Caco-2 (cell line): ENCODE results near the gene CNTN2. TPM values are rescaled to one million over a fixed set of nuclear protein-coding genes. Genes with fewer than 3 reads are reported as not detected.

ENCODE experiments used
- BruUV-seq: library from RNA; stranded (reverse); fragments of 400-500 nt; replicated peaks from 2 replicates; lab custom pipeline; 2021; lab: Mats Ljungman, UMichigan
- CTCF ChIA-PET: fragments of 300-600 bp; sonication (Branson Sonifier 250); formaldehyde crosslinking; loops from one replicate; lab custom pipeline; 2022; ENCODE audit warnings: antibody characterized with exemption; lab: Charles Lee
- POLR2A ChIA-PET: fragments of 300-600 bp; sonication (Branson Sonifier 250); formaldehyde crosslinking; loops from one replicate; lab custom pipeline; 2022; ENCODE audit warnings: antibody characterized with exemption; lab: Charles Lee
- DNase-seq, 2 experiments: peaks; one replicate each; pipeline versions ENCODE4 v3.0.0 to v3.0.0-alpha.2; 2020 to 2022
- H3K27me3 ChIP-seq: replicated peaks from 2 replicates; pipeline ENCODE4 v1.6.0; 2011; ENCODE audit warnings: low read length; ENCODE audit not compliant: control insufficient read depth, insufficient read depth
- H3K36me3 ChIP-seq: 2 replicates; pipeline ENCODE4 v1.5.1; 2011; ENCODE audit warnings: low read length; ENCODE audit not compliant: control insufficient read depth, insufficient read depth
- H3K4me1 ChIP-seq: fragments of 250-450 bp; sonication (Bioruptor Pico); 2 replicates; pipeline ENCODE4 v1.5.1; 2020; ENCODE audit warnings: mild to moderate bottlenecking
- H3K4me3 ChIP-seq: 2 replicates; pipeline ENCODE4 v1.5.1; 2011; ENCODE audit warnings: low read depth, mild to moderate bottlenecking, control low read depth, low read length
- H3K9me3 ChIP-seq: fragments of 250-450 bp; sonication (Bioruptor Pico); 2 replicates; pipeline ENCODE4 v1.5.1; 2020; ENCODE audit warnings: mild to moderate bottlenecking, moderate library complexity
- H3K27ac Mint-ChIP-seq: one replicate; pipeline ENCODE4 v1.8.0; 2022; ENCODE audit warnings: mixed read lengths; ENCODE audit not compliant: unreplicated experiment
- H3K27me3 Mint-ChIP-seq: one replicate; pipeline ENCODE4 v1.8.0; 2022; ENCODE audit warnings: mixed read lengths; ENCODE audit not compliant: insufficient read depth, unreplicated experiment
- H3K36me3 Mint-ChIP-seq: one replicate; pipeline ENCODE4 v1.8.0; 2022; ENCODE audit warnings: mild to moderate bottlenecking, mixed read lengths; ENCODE audit not compliant: insufficient read depth, unreplicated experiment
- H3K4me1 Mint-ChIP-seq: one replicate; pipeline ENCODE4 v1.8.0; 2022; ENCODE audit warnings: low read depth, mixed read lengths; ENCODE audit not compliant: unreplicated experiment
- H3K4me3 Mint-ChIP-seq: one replicate; pipeline ENCODE4 v1.8.0; 2022; ENCODE audit warnings: mild to moderate bottlenecking, moderate library complexity, mixed read lengths; ENCODE audit not compliant: unreplicated experiment
- H3K9me3 Mint-ChIP-seq: one replicate; pipeline ENCODE4 v1.8.0; 2022; ENCODE audit warnings: mixed read lengths; ENCODE audit not compliant: unreplicated experiment
- CTCF ChIP-seq, 2 experiments: fragments of 200-600 bp in 1 of 2; IDR thresholded peaks; 1 replicate in 1 of 2; 2 replicates in 1 of 2; pipeline versions ENCODE4 v1.5.1 to v1.8.0; 2011 to 2022; ENCODE audit warnings: antibody characterized with exemption in 1 of 2, control low read depth in 1 of 2, inconsistent platforms in 1 of 2, low read depth in 1 of 2, low read length in 1 of 2, mild to moderate bottlenecking in 1 of 2, moderate library complexity in 1 of 2; ENCODE audit not compliant: insufficient read depth in 1 of 2, severe bottlenecking in 1 of 2, unreplicated experiment in 1 of 2
- intact Hi-C: fragments of 100-400 bp; cut with micrococcal nuclease; formaldehyde crosslinking; loops from one replicate; pipeline ENCODE4 v1.10.0; 2022; ENCODE audit not compliant: unreplicated experiment
- total RNA-seq: library from RNA; stranded (reverse); gene quantifications from 2 replicates; pipeline ENCODE4 v1.2.3, GENCODE V29; 2022

The CNTN2 gene
- total RNA-seq, 1 experiment from 2014 or later = not detected

GRCh38 chr1:205016584-205016983 is 26.4 kb upstream of the CNTN2 start:
- ChIA-PET POLR2A (no interaction called here), CTCF (no interaction called here)
- TF ChIP-seq CTCF (IDR thresholded peaks at IDR 0.05; ENCODE audit: insufficient read depth in 1 of 2, low read depth in 1 of 2, low read length in 1 of 2, severe bottlenecking in 1 of 2, unreplicated experiment in 1 of 2) = no peak
- no peaks in the 10 kb centered on the region for H3K36me3 ChIP-seq
- Mint-ChIP-seq H3K4me3 (no peak overlapping the region), H3K27ac (no peak overlapping the region), H3K36me3 (no peaks in the 10 kb centered on the region), H3K27me3 (peaks cover 8% of the 10 kb centered on the region), H3K9me3 (no peaks in the 10 kb centered on the region), H3K4me1 (no peaks in the 10 kb centered on the region)
- no peaks in the 10 kb centered on the region for H3K9me3 ChIP-seq
- DNase-seq = no peak
- BruUV-seq = no TSS peak
- peaks cover 2% of the 10 kb centered on the region; the same call in 1 of the 2 replicates for H3K27me3 ChIP-seq
- no peak overlapping the region for H3K4me3 ChIP-seq
- intact Hi-C loops = no loop called here
- peaks cover under 1% of the 10 kb centered on the region; the same call in 1 of the 2 replicates for H3K4me1 ChIP-seq

- POLR2A ChIA-PET = no interaction called here
- H3K27me3 ChIP-seq = peaks cover 2% of the 10 kb centered on the region; the same call in 1 of the 2 replicates
- no peak for DNase-seq
- no peaks in the 10 kb centered on the region for H3K4me1 ChIP-seq
- Mint-ChIP-seq H3K27me3 (peaks cover 8% of the 10 kb centered on the region), H3K4me3 (no peak overlapping the region), H3K4me1 (no peaks in the 10 kb centered on the region), H3K9me3 (no peaks in the 10 kb centered on the region), H3K27ac (no peak overlapping the region), H3K36me3 (no peaks in the 10 kb centered on the region)
- intact Hi-C loops = no loop called here
- no peaks in the 10 kb centered on the region for H3K36me3 ChIP-seq
- TF ChIP-seq CTCF (IDR thresholded peaks at IDR 0.05; ENCODE audit: insufficient read depth in 1 of 2, low read depth in 1 of 2, low read length in 1 of 2, severe bottlenecking in 1 of 2, unreplicated experiment in 1 of 2) = no peak
- no peaks in the 10 kb centered on the region for H3K9me3 ChIP-seq
- H3K4me3 ChIP-seq = no peak overlapping the region
- CTCF ChIA-PET = no interaction called here
- no TSS peak for BruUV-seq
These were observed 26.0 kb upstream of the CNTN2 start for GRCh38 chr1:205017001-205017400.

GRCh38 chr1:205017766-205018165 is 25.2 kb upstream of the CNTN2 start:
- H3K9me3 Mint-ChIP-seq = no peaks in the 10 kb centered on the region
- no peak overlapping the region for H3K4me3 ChIP-seq
- H3K27me3 Mint-ChIP-seq = peaks cover 9% of the 10 kb centered on the region
- intact Hi-C loops = no loop called here
- no peaks in the 10 kb centered on the region for H3K4me1 Mint-ChIP-seq
- H3K27me3 ChIP-seq = peaks cover 2% of the 10 kb centered on the region; the same call in 1 of the 2 replicates
- ChIA-PET CTCF (interaction anchor here (1.5 kb wide), 1 partner anchor 44 kb away, joined by 4 read pairs; no protein-coding TSS in a partner anchor), POLR2A (no interaction called here)
- H3K4me1 ChIP-seq = no peaks in the 10 kb centered on the region
- no peak overlapping the region for H3K27ac Mint-ChIP-seq
- TF ChIP-seq CTCF (IDR thresholded peaks at IDR 0.05; ENCODE audit: insufficient read depth in 1 of 2, low read depth in 1 of 2, low read length in 1 of 2, severe bottlenecking in 1 of 2, unreplicated experiment in 1 of 2) = no peak
- H3K36me3 Mint-ChIP-seq = no peaks in the 10 kb centered on the region
- H3K36me3 ChIP-seq = no peaks in the 10 kb centered on the region
- H3K4me3 Mint-ChIP-seq = no peak overlapping the region
- no peak for DNase-seq
- no TSS peak for BruUV-seq
- no peaks in the 10 kb centered on the region for H3K9me3 ChIP-seq
